ENCODE data around the gene RBM17.

DNA sequence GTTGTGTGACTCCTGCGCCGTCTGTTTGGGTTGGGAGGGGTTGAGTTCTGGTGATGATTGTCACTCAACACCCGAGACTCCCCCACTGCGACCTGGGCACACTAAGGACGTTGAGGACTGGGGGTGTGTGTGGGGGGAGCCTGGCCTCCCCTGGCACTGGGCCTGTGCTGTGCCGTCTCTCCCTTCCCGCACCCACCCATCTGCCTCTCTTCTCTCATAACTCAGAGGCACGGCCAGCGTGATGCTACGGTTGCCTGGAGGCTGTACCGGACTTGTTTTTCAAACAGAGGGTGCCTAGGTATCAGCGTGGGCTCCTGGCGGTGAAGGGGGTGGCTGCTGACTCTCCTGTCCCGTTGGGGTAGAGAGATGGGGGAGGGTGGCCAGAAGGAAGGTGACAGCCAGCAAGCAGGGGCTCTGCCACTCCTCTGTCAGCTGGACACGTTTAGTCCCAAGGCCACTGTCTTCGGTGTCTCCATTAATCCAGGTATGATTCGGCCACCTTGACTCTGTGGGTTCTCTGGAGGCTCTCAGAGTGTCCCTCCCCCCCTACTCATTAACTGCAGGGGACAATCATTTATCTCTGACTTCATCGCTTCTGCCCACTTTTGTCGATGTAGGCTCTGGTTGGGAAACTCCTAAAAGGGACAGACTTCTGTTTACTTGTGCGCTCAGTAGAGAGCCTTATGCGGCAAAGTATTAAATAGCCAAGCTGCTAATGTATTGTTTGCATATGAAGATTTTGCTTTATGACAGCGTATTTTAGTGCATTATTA, 57.4 kb downstream of the RBM17 start:
- no peak for TF ChIP-seq EZH2 (IDR thresholded peaks at IDR 0.05; ENCODE audit: low read length, unreplicated experiment)
- TF ChIP-seq CTCF (conservative IDR thresholded peaks at IDR 0.05; ENCODE audit: low read depth, low read length): no peak

Data from PC-3 (cell line).